ENCODE results near the gene FGD3.

Gene FGD3

DNA sequence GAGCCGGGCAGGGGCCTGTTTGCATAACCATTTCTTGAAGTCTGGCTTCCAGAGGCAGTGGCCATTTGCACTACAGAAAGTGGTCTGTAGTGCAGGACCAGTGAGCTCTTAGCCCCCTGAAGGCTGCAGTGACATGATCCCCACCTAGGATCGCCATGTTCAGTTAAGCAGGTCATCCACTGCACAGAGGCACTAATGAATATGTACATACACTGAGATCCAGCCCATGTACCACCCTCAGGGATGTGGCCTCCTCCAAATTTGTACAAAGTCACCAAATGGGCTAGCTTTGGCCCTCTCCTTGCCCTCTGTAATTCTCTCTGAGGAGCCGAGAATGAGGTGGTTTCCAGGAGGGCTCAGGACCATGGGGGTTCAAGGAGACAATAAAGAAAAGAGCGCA is 102.9 kb downstream of the FGD3 start:
- in situ Hi-C loops (cut with HindIII; ENCODE audit: low sequenced_read_pairs): no loop called here

DNA sequence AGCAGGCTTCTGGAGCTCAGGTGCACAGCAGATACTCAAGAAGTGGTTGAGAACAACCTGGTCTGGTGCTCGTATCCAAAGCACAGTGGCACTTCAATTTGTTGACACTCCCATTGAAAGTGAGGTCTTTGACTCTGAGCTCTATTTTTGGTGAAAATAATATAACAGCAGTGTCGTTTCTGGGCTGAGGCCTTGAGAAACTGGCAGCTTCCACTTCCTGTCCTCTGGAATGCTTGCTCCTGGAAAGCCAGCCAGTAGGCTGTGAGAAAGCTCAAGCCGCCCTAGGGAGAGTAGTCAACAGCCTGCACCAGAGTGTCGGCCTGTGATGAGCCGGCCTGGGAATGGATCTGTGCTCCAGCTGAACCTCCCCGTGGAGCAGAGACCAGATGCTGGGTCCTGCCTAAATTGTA is 104.4 kb downstream of the FGD3 start:
- in situ Hi-C loops (cut with HindIII; ENCODE audit: low sequenced_read_pairs): no loop called here

DNA sequence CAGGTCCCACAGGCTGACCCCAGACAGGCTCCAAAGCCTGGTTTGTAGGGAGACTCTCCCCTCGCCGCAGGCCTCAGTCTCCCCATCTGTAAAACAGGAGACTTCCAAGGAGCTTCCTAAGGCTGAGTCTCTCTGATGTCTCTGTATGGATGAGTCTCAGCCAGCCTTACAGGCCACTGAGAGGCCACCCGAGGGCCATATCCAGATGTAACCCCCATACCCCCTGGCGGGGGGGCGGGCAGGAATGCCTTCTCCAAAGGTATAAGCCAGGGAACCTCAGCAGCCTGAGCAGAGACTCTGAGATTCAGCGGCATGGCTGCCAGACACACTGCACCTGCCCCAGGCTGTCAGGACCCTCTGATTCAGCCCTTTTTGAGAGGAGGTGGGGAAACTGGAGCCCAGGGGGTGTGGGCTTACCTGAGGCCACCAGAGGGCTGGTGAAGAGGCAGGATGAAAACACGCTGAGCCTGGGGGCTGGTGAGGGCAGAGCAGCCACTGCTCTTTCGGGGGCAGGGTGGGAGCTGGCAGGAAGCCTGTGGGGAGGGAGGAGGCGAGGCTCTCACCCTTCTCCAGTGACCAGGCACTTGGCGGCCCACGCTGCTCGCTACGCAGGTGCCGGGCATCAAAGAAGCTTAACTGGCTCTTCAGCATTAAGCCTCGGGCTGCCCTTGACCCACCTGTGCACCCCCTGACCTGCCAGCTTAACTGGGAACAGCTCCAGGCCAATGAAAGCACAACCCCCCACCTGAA is 105.6 kb downstream of the FGD3 start:
- in situ Hi-C loops (cut with HindIII; ENCODE audit: low sequenced_read_pairs): no loop called here

DNA sequence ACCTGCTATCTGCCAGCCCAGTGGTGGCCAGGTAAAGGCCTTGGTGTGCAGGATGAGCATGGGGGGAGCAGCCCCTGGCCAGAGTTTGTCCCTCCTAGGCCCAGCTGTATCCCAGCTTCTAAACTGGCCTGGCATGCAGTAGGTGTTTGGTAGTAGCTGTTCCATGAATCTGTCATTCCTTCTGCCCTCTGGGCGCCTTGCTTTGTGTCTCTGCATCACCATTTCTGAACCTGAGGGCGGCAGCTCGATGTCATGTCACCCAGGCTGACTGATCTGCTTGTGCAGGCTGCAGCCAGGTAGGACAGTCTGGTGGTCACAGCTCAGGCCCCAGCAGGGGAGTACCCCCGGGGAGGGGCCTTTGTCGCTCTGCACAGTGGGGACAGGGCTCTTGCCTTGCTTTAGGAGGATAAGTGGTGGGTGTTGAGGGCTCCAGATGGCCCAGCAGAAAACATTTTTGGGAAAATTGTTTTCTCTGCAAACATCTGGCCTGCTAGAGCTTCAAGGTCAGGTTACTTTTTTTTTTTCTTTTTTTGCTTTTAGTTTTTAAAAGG is 106.5 kb downstream of the FGD3 start:
- in situ Hi-C loops (cut with HindIII; ENCODE audit: low sequenced_read_pairs): no loop called here

DNA sequence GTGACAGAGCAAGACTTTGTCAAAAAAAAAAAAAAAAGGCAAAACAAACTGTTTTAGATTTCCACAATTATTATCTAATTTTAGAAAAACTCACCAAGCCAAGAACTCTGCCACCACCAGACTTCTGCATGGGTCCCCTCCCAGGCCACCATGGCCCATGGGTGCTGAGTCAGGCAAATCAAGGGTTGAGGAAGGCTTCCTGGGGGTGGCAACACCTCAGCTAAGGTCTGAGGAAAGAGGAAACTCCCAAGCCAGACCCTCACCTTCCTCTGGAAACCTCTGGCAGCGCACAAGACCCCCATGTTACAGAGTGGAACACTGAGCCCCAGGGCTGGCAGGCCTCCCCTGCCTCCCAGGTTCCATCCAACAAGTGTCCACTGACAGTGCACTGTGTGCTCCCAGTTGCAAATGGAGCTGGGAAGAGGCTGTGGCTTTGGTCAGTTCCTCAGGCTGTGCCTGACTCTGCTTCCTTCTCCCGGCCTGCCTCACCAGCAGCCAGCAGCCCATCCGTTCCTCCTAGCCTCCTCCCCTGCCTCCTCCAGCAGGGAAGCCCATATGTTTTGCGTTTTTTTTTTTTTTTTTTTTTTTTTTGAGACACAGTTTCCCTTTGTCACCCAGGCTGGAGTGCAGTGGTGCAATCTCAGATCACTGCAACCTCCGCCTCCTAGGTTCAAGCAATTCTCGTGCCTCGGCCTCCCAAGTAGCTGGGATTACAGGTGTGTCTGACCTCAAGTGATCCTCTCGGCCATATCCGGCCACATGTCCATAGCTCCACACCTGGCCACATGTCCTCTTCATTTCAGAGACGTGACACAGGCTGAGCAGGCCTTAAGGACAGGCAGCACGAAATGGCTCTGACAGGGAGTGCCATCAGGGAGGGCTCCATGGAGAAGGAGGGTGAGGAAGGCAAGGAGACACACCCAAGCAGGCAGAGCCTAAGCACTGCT is 107.7 kb downstream of the FGD3 start:
- in situ Hi-C loops (cut with HindIII; ENCODE audit: low sequenced_read_pairs): no loop called here

DNA sequence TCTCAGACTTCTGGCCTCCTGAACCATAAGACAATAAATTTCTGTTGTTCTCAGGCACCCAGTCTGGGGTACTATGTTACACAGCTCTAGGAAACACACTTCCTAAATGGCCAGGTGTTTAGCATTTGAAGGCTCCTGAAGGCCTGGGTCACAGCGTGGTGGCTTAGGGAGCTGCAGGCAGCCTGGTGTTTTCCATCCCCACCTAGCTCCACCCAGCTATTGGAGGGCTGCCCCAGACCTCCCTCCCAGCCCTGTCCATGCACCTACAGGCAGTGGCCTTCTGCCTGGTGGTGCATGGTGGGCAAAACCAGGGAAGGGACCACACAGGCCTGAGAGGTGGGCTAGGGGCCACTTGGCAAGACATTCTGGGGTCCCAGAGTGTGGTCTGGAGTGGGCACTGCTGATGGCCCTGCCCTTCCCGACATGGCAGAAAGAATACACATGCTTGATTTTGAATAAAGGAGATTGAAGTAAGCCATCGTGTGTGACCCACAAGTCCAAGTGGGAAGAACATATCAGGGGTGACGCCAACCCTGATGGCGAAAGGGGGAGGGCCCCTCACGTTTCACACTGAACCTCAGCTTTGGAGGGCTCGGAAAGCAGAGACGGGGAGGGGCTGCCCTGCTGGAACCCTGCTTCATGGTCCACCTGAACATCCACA is 109.8 kb downstream of the FGD3 start:
- in situ Hi-C loops (cut with HindIII; ENCODE audit: low sequenced_read_pairs): no loop called here

DNA sequence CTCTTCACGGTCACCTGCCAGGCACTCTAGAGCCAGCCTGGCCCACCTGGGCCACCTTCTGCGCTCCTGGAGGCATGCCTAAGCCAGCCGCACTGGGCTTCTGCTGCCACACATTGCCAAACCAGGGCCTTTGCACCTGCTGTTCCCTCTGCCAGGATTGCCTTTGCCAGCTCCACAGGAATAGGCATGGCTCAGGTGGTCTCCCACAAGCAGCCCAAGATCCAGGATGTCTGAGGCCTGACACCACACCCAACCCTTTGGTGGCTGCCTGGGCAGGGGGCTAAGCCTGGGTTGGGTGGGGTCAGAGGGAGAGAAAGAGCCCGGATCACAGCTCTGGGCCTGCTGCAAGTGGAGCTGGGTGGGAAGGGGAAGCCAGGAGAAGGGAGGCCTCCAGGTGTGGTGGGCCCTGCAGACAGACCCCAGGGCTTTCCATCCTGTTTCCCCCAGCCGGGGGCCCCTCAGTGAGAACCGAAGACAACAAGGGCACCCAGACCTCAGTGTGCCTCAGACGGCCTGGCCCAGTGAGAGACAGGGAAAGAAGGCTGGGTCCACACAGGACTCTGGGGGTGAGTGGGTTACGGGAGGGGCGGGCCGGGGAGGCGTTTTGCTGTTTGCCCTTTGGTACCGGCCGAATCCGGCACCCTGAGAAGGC is 110.5 kb downstream of the FGD3 start:
- in situ Hi-C loops (cut with HindIII; ENCODE audit: low sequenced_read_pairs): no loop called here

DNA sequence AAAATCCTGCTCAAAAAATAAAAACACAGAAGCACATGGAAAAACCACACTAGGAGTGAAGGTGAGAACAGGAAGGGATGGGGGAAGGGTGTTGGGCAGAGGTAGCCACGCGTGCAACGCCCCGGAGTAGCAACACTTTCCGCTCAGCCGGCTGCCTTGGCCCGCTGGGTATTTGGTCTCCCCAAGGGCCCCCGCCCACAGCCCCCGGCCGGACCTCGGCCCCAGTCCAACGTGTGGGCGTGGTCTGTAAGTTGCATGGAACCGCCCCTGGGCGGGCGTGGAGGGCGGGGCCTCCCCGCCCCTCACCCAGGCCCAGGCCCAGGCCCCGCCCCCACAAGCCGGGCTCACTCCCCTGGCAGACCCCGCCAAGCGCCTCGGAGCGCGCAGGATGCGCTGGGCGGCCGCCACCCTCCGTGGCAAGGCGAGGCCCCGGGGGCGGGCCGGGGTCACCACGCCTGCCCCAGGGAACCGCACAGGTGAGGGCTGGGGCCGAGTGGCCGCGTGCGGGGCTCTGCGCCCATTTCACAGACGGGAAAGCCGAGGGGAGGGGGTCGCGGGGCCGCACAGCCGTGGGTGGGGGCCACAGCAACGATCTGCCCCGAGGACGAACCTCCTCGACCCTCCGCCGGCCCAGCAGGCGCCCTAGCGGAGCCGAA is 111.2 kb downstream of the FGD3 start, which contains the start of gene SUSD3:
TSS of gene SUSD3 (plus strand) at position 347 of the 656 bp plus-strand sequence. CDS start at position 389, 42 bp downstream.
- in situ Hi-C loops (cut with HindIII; ENCODE audit: low sequenced_read_pairs): no loop called here

DNA sequence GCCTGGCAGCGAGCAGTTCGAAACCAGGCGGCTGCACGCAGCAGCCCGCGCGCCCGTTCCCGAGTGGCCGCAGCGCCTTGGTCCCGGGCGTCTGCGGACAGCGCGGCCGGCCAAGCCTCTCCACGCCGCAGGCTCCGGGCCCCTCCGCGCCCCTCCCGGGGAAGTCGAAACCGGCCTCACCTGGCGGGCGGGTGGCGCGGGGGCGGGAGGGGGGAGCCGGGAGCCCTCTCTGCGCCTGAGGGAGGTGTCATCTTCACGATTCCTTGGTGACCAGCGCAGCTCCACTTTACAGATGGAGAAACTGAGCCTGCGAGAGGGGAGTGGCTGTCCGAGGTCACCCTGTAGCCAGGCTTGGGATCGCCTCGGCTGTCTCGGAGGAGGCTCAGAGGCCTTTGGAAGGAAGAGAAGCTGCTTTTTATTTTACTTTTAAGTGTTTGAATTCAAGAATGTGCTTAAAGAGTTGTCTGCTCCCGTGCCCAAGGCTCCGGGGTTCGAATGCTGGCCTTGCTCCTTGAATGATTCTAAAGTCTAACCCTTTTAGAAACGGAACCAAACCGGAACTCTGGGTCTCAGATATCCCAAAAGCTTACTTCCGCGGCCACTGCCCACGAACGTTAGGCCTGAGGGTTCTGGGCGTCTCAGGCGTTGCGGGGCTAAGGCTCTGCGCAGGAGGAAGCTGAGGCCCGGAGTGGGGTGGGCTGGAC is 111.8 kb downstream of the FGD3 start:
- in situ Hi-C loops (cut with HindIII; ENCODE audit: low sequenced_read_pairs): no loop called here

DNA sequence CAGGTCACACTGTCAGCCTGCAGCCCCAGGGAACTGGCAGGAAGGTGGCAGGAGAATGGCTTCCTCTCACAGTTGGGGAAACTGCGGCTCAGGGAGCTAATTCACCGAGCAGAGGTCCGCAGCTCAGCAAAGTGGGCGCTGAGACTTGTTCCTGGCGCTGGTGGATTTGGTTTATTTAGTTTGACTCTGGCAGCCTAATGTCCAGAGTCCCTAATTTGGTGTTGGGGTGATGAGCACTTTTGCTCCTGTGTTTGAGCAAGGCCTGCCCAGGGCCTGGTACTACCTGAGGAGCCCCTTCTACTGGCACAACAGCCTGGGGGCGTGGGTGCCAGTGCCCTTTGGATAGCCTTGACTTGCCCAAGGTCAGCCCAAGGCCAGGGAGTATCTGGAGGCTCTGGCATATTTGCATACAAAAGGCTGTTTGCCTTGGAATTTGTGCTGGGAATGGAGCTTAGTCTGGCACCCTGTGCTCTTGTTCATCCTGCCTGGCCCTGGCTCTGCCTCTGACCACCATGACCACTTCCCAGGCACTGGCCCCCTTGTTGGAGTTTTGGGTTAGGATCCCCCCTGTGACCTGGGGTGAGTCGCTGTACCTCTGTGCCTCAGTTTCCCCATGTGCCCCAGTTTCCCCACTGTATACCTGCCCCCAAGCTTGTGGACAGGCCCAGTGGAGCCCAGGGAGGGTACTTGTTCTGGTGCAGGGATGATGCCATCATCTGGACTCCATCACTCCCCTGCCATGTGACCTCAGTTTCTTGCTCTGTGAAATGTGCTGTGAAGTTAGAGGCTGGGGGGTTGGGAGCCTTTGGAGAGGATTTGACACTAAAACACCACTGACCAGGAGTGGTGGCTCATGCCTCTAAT is 112.6 kb downstream of the FGD3 start:
- in situ Hi-C loops (cut with HindIII; ENCODE audit: low sequenced_read_pairs): no loop called here

DNA sequence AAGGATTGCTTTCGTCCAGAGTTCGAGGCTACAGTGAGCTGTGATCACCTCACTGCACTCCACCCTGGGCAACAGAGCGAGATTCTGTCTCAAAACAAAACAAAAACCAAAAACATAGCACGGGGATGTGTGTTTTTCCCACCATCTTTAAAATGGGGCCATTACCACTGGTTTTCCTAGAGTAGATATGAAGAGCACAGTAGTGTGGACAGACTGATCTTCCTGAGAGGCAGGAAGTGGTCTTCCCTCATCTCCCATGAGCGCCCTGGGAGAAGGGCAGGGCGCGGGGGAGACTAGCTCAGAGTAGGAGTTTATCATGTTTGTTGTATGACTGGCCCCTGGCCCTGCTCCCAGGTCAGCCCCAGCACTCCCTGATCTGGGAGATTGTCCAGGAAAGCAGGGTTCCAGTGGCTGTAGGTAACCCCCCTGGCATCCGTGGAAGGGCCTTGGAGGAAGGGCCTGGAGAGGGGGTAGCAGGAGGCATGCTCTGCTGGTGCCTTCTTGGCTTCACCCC is 113.5 kb downstream of the FGD3 start:
- in situ Hi-C loops (cut with HindIII; ENCODE audit: low sequenced_read_pairs): no loop called here

DNA sequence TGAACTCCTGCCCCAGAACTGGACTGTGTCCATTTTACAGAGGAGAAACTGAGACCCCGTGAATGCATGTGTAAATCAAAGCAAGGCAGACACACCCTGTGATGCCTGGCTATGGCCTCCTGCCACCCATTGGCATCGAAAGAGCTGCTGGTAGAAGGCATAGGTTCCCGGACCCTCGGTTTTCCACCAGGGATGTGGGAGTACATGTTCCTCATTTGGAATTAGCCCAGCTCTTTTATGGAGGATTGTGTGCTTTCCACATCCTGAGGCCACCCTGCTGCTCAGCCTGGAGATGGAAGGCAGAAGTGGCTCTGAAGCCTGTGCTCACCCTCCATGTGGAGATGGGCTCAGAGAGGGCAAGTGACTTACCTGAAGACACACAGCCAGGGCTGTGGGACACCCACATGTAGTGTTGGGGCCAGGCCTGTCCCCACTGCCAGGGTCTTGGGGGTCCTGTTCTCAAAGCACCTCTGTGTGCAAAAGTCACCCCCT is 114.0 kb downstream of the FGD3 start:
- in situ Hi-C loops (cut with HindIII; ENCODE audit: low sequenced_read_pairs): no loop called here

DNA sequence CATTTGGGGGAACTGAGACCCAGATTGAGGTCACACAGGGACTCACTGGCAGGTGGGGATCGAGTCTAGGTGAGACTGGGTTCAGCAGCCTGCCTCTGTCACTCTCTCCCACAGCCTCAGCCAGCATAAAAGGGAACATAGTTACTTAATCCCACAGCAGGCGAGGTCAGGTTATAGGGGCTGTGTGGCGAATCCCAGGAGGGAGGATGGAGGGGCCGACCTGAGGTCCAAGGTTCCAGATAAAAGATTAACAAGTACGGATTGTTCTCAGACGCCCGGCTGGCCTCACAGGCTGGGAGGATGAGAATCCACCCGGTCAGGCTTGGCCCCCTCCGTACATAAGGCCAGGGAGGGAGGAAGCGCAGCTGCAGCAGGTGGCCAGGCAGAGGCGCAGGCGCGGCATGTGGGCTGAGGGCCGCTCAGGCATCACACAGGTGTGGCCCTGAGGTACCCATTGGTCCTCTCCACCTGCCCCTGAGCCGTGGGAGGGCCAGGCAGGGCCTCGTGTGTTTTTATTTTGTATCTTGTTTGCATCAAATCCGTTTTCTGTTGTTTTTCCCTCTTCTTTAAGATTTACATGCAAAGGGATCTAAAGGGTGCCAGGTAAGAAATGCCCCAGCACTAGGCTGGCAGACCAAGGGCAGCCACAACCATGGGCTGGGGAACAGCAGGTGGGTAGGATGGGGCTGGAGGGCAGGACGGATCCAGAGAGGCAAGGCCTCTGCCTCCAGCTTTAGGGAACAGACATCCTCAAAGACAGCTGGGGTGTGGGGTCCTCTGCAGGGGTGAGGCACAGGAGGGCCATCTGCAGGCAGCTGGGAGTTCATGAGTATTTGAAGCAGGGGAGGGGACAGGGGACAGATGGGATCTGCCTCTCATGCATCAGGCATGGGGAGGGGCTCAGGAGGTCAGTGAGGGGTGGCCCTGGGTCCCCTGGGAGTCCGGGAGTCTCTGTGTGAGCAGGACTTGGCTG is 114.8 kb downstream of the FGD3 start:
- in situ Hi-C loops (cut with HindIII; ENCODE audit: low sequenced_read_pairs): no loop called here

DNA sequence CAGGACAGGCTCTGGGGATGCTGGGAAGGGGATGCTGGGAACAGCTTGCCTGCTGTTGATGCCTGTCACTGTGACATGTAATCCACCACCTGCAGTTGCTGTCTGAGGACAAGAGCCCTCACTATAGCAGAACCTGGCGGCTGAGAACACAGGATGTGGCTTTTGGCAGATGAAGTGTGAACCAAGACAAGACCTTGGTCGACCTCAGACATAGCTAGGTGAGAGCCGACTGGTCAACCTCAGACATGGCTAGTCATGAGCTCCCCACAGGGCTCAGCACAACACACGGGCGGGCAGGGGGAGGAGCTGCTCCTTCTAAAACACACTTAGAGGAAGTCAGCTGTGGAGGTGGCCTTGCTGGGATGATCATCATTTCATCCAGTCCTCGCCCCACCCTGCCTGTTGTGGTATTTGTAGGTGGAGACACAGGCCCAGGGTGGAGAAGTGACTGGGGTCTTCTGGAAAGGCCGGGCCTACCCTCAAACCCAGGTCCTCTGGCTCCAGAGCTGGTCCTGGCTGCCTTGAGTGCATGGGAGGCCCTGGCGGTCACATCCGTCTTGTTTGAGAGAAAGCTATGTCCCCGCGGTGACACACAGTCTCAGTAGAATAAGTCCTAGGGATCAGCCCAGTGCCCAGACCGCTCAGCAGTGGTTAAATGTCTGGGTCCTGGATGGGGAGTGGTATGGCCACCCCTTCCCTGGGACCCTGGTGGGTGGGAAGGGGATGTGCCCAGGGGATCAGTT is 117.2 kb downstream of the FGD3 start:
- in situ Hi-C loops (cut with HindIII; ENCODE audit: low sequenced_read_pairs): no loop called here

DNA sequence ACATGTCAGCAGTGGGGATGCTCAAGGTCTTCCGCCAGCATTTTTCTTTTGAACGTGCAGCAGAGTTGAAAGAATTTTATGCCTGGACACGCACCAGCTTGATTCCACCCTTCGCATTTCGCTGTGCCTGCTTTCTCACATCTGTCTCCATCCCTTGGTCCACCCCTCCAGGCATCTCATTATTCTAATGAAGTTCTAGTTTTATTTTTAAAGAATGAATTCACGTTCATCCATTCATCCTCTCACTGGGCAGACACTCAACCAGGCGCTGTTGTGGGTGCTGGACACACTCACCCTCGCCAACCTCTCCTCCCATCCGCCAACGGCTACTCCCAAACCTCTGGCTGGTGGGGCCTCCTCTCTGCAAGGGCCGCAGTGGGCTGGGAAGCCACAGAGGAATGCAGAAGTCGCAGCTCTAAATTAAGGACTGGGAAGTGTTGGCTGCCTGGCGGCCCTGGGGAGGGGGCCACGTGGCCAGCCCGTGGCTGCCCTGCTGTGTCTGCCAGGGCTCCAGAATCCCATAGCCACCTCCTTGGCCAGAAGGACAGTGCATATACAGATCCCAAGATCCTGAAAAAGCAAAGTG is 117.9 kb downstream of the FGD3 start:
- in situ Hi-C loops (cut with HindIII; ENCODE audit: low sequenced_read_pairs): no loop called here

Measured in DLD1 (cell line).